NT2/D1 (cell line): ENCODE results near the gene INSL3.

Experiments used
- DNase-seq: peaks from one replicate; pipeline ENCODE4 v3.0.0-alpha.2; 2011; ENCODE audit warnings: low read depth, low spot score
- H3K27me3 ChIP-seq: 2 replicates; pipeline ENCODE4 v1.6.0; 2011; ENCODE audit warnings: mild to moderate bottlenecking; ENCODE audit not compliant: insufficient read length, insufficient read depth
- H3K36me3 ChIP-seq: 2 replicates; pipeline ENCODE4 v1.6.1; 2011; ENCODE audit warnings: mild to moderate bottlenecking, low read length, mixed read lengths; ENCODE audit not compliant: insufficient read depth, insufficient read length
- H3K4me1 ChIP-seq: 2 replicates; pipeline ENCODE4 v1.5.1; 2011; ENCODE audit not compliant: insufficient read depth, insufficient read length
- H3K4me3 ChIP-seq: 2 replicates; pipeline ENCODE4 v1.5.1; 2011; ENCODE audit warnings: low read depth; ENCODE audit not compliant: insufficient read length
- H3K9ac ChIP-seq: 2 replicates; pipeline ENCODE4 v1.6.0; 2011; ENCODE audit warnings: low read depth; ENCODE audit not compliant: insufficient read length
- H3K9me3 ChIP-seq: 2 replicates; pipeline ENCODE4 v1.5.1; 2011; ENCODE audit warnings: mild to moderate bottlenecking, low read length; ENCODE audit not compliant: insufficient read depth
- SUZ12 ChIP-seq: IDR thresholded peaks from 2 replicates; pipeline ENCODE4 v1.6.1; 2011; ENCODE audit not compliant: insufficient read length, insufficient read depth; ENCODE audit errors: extremely low read depth
- YY1 ChIP-seq: IDR thresholded peaks from 2 replicates; pipeline ENCODE4 v1.6.1; 2011; ENCODE audit not compliant: insufficient read length, insufficient read depth
- ZNF274 ChIP-seq: IDR thresholded peaks from 2 replicates; pipeline ENCODE4 v1.6.1; 2011; ENCODE audit warnings: mild to moderate bottlenecking, low read depth, low read length

INSL3 gene

DNA sequence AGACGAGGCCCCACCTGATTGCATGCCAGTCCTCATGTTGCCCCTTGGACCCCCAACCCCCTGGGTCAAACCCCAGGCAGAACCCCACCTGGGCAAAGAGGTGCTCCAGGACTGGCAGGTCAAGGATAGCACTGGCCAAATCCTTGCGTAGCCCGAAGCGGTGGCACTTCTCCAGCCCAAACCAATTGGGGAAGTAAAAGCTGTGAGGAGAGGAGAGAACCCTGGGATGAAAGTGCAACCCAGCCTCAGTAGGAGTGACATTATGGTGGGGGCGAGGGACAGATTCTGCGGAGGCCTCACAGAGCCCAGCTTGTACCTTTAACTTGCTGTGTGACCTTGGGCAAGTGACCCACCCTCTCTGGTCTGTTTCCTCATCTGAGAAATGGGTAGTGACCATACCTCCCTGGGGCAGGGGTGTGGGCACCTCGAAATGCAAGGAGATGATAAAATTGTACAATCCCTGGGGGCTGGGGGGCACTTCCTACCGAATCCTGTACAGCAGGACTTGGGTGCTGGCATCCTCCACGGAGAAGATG is 22.0 kb upstream of the INSL3 start:
- Histone ChIP-seq H3K9me3 (no peaks in the 10 kb centered on the region), H3K4me3 (peak overlapping the region; percentile 76), H3K27me3 (peaks cover 30% of the 10 kb centered on the region), H3K36me3 (no peaks in the 10 kb centered on the region), H3K4me1 (peaks cover 19% of the 10 kb centered on the region), H3K9ac (no peak overlapping the region)
- no peak for DNase-seq
- TF ChIP-seq ZNF274, result no peak
- TF ChIP-seq YY1, result no peak
- TF ChIP-seq SUZ12, result no peak

- no peaks in the 10 kb centered on the region for H3K36me3 ChIP-seq
Observed at GRCh38 chr19:17842663-17843291, 21.5 kb upstream of the INSL3 start.

GRCh38 chr19:17841810-17842662 is 20.7 kb upstream of the INSL3 start:
- H3K4me3 ChIP-seq, result peak overlapping the region; percentile 76

More at GRCh38 chr19:17842663-17843291, 21.5 kb upstream of the INSL3 start:
- no peak for DNase-seq
- Histone ChIP-seq H3K9me3 (no peaks in the 10 kb centered on the region), H3K9ac (peak overlapping the region; percentile 92), H3K27me3 (peaks cover 30% of the 10 kb centered on the region), H3K4me3 (peak overlapping the region; percentile 76), H3K4me1 (peaks cover 16% of the 10 kb centered on the region)
- TF ChIP-seq ZNF274, result no peak
- TF ChIP-seq YY1, result no peak
- TF ChIP-seq SUZ12, result no peak

DNA sequence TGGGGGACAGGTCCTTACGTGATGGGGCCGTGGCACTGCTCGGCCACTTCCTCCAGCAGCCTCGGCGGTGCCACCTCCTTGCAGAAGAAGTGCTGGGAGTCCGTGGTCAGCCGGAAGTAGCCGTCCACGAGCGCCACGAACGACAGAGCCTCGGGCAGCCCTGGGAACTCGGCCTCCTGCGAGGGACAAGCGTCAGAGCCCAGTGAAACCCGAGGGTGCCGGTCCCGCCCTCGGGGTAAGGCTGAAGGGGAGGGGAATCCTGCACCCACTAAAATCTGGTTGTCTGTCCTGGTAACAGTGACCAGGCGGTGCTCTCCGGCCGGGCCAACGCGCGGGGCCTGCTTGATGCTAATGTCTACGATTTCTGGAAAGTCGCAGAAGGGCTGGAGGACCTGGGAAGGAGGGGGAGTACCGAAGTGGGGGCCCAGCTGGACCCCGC is 20.1 kb upstream of the INSL3 start:
- H3K36me3 ChIP-seq, result no peaks in the 10 kb centered on the region
- H3K4me3 ChIP-seq, result peak overlapping the region; percentile 67
- H3K9ac ChIP-seq, result peak overlapping the region; percentile 76
- no peak for DNase-seq
- peaks cover 16% of the 10 kb centered on the region for H3K4me1 ChIP-seq
- H3K9me3 ChIP-seq, result no peaks in the 10 kb centered on the region
- H3K27me3 ChIP-seq, result peaks cover 30% of the 10 kb centered on the region
- TF ChIP-seq YY1, result no peak

More at GRCh38 chr19:17841810-17842662, 20.7 kb upstream of the INSL3 start:
- no peaks in the 10 kb centered on the region for H3K9me3 ChIP-seq
- H3K36me3 ChIP-seq, result no peaks in the 10 kb centered on the region
- H3K27me3 ChIP-seq, result peaks cover 30% of the 10 kb centered on the region
- H3K9ac ChIP-seq, result peak overlapping the region; percentile 92
- peaks cover 16% of the 10 kb centered on the region for H3K4me1 ChIP-seq
- TF ChIP-seq YY1, result no peak
- TF ChIP-seq SUZ12, result no peak
- no peak for TF ChIP-seq ZNF274
- DNase-seq, result peak; percentile 95

GRCh38 chr19:17840019-17840418 is 18.7 kb upstream of the INSL3 start:
- H3K9me3 ChIP-seq, result no peaks in the 10 kb centered on the region
- TF ChIP-seq SUZ12, result no peak
- TF ChIP-seq YY1, result no peak
- H3K36me3 ChIP-seq, result no peaks in the 10 kb centered on the region
- peaks cover 30% of the 10 kb centered on the region for H3K27me3 ChIP-seq
- no peak for DNase-seq
- no peak overlapping the region for H3K4me3 ChIP-seq
- peaks cover 20% of the 10 kb centered on the region for H3K4me1 ChIP-seq
- no peak overlapping the region for H3K9ac ChIP-seq

- DNase-seq, result no peak
- no peak overlapping the region for H3K9ac ChIP-seq
- H3K36me3 ChIP-seq, result no peaks in the 10 kb centered on the region
- no peak overlapping the region for H3K4me3 ChIP-seq
- peaks cover 20% of the 10 kb centered on the region for H3K4me1 ChIP-seq
- H3K9me3 ChIP-seq, result no peaks in the 10 kb centered on the region
- H3K27me3 ChIP-seq, result peaks cover 32% of the 10 kb centered on the region
- no peak for TF ChIP-seq ZNF274
- TF ChIP-seq SUZ12, result no peak
- no peak for TF ChIP-seq YY1
Observed at GRCh38 chr19:17837972-17838371, 16.7 kb upstream of the INSL3 start.

- Histone ChIP-seq H3K9me3 (no peaks in the 10 kb centered on the region), H3K4me1 (peaks cover 17% of the 10 kb centered on the region), H3K27me3 (peaks cover 39% of the 10 kb centered on the region), H3K9ac (no peak overlapping the region), H3K36me3 (no peaks in the 10 kb centered on the region), H3K4me3 (no peak overlapping the region)
- DNase-seq, result no peak
- TF ChIP-seq YY1, result no peak
- no peak for TF ChIP-seq ZNF274
- TF ChIP-seq SUZ12, result no peak
Observed at GRCh38 chr19:17836530-17836929, 15.2 kb upstream of the INSL3 start.
